AG09319 (cell line): ENCODE measurements around the gene MKRN2OS.

Experiments used
- DNase-seq: peaks from one replicate; pipeline ENCODE4 v3.0.0-alpha.2; 2010; ENCODE audit warnings: low read depth; ENCODE audit errors: extremely low read depth
- TF ChIP-seq, protein P1 (sequence below): IDR thresholded peaks from 2 replicates; pipeline ENCODE4 v1.5.1; 2011; ENCODE audit warnings: low read depth, mild to moderate bottlenecking, inconsistent platforms, low read length, moderate library complexity

The MKRN2OS gene

GRCh38 chr3:12489832-12490231, 55.5 kb downstream of the MKRN2OS start:
- TF ChIP-seq, protein P1, sequence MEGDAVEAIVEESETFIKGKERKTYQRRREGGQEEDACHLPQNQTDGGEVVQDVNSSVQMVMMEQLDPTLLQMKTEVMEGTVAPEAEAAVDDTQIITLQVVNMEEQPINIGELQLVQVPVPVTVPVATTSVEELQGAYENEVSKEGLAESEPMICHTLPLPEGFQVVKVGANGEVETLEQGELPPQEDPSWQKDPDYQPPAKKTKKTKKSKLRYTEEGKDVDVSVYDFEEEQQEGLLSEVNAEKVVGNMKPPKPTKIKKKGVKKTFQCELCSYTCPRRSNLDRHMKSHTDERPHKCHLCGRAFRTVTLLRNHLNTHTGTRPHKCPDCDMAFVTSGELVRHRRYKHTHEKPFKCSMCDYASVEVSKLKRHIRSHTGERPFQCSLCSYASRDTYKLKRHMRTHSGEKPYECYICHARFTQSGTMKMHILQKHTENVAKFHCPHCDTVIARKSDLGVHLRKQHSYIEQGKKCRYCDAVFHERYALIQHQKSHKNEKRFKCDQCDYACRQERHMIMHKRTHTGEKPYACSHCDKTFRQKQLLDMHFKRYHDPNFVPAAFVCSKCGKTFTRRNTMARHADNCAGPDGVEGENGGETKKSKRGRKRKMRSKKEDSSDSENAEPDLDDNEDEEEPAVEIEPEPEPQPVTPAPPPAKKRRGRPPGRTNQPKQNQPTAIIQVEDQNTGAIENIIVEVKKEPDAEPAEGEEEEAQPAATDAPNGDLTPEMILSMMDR, result no peak

More at GRCh38 chr3:12489832-12490231, 55.5 kb downstream of the MKRN2OS start:
- no peak for DNase-seq
